ENCODE data around the gene TH.

TH gene

GRCh38 chr11:2171591-2172003 is at the start of gene TH:
Gene TH (minus strand): TSS chr11:2171815. CDS start chr11:2171786, 29 bp downstream.
- DNase-seq, result no peak

- DNase-seq, result no peak
Observed at GRCh38 chr11:2221024-2221423, 49.4 kb upstream of the TH start.

GRCh38 chr11:2220173-2220771 is 48.7 kb upstream of the TH start:
- DNase-seq, result no peak

- no peak for DNase-seq
Observed at GRCh38 chr11:2219318-2220017, 47.9 kb upstream of the TH start.

- DNase-seq, result no peak
Observed at GRCh38 chr11:2218031-2218633, 46.5 kb upstream of the TH start.

GRCh38 chr11:2217211-2218030 is 45.8 kb upstream of the TH start:
- DNase-seq, result no peak

GRCh38 chr11:2216400-2217064 is 44.9 kb upstream of the TH start:
- no peak for DNase-seq

GRCh38 chr11:2215561-2216399 is 44.2 kb upstream of the TH start:
- no peak for DNase-seq

- DNase-seq, result no peak
Observed at GRCh38 chr11:2215230-2215560, 43.6 kb upstream of the TH start.

- DNase-seq, result no peak
Observed at GRCh38 chr11:2214527-2215229, 43.1 kb upstream of the TH start.

GRCh38 chr11:2213890-2214526 is 42.4 kb upstream of the TH start:
- DNase-seq, result no peak

GRCh38 chr11:2213384-2213842 is 41.8 kb upstream of the TH start:
- DNase-seq, result peak; percentile 50

- no peak for DNase-seq
Observed at GRCh38 chr11:2212411-2213251, 41.0 kb upstream of the TH start.

- no peak for DNase-seq
Observed at GRCh38 chr11:2211113-2211971, 39.7 kb upstream of the TH start.

GRCh38 chr11:2210366-2211112 is 38.9 kb upstream of the TH start:
- DNase-seq, result no peak

GRCh38 chr11:2209900-2210321 is 38.3 kb upstream of the TH start:
- DNase-seq, result no peak

GRCh38 chr11:2209370-2209801 is 37.8 kb upstream of the TH start:
- DNase-seq, result no peak
